ENCODE data around the gene MEI4. TPM values are rescaled to one million over a fixed set of nuclear protein-coding genes. Genes with fewer than 3 reads are reported as not detected.
A peak's percentile ranks its signal among the peaks of the same experiment; 100 is the strongest.

MEI4 gene
- total and polyA plus RNA-seq, 2 of the 13 experiments (the other 11 are each of a cell fraction or from before 2014, with no cell fraction given), result not detected

DNA sequence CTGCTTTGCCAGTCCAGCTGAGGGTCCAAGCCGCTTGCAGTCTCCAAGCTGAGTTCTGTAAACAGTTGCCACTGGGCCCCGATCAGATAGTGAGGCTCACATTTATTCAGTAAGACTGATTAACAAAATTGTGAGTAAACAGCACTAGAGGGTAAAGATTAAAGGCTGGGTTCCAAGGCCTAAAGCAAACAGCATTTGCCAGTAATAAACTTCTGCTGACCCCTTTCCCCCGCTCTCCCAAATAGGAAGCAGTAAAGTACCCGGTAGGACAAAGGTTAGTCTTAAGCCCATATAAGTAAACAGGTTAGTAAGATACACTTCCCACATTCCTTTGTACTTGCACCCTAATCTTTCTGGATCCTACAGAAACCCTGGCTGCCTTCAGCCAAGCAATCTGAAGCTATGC lies 181.8 kb downstream of the MEI4 start (continued):
- peak; percentile 79; the same call in 1 of the 2 replicates for TF ChIP-seq MED13 (CRISPR knock-in tag; IDR thresholded peaks at IDR 0.05)
- peak; percentile 24; the same call in 1 of the 2 replicates for TF ChIP-seq EHMT2 (IDR thresholded peaks at IDR 0.05; ENCODE audit: borderline replicate concordance, low read depth, low read length)
- no peak for TF ChIP-seq ZNF598 (CRISPR knock-in tag; IDR thresholded peaks at IDR 0.05; ENCODE audit: borderline replicate concordance)
- TF ChIP-seq MIXL1 (CRISPR knock-in tag; IDR thresholded peaks at IDR 0.05), result peak; percentile 97
- TF ChIP-seq SOX5 (CRISPR knock-in tag; IDR thresholded peaks at IDR 0.05; ENCODE audit: borderline replicate concordance), result peak; percentile 88
- 0 out of 2 replicates have a peak, but pooled peaks have one; percentile 12 for TF ChIP-seq ZNF652 (CRISPR knock-in tag; IDR thresholded peaks at IDR 0.05; ENCODE audit: borderline replicate concordance, low read depth)
- TF ChIP-seq, protein P1, sequence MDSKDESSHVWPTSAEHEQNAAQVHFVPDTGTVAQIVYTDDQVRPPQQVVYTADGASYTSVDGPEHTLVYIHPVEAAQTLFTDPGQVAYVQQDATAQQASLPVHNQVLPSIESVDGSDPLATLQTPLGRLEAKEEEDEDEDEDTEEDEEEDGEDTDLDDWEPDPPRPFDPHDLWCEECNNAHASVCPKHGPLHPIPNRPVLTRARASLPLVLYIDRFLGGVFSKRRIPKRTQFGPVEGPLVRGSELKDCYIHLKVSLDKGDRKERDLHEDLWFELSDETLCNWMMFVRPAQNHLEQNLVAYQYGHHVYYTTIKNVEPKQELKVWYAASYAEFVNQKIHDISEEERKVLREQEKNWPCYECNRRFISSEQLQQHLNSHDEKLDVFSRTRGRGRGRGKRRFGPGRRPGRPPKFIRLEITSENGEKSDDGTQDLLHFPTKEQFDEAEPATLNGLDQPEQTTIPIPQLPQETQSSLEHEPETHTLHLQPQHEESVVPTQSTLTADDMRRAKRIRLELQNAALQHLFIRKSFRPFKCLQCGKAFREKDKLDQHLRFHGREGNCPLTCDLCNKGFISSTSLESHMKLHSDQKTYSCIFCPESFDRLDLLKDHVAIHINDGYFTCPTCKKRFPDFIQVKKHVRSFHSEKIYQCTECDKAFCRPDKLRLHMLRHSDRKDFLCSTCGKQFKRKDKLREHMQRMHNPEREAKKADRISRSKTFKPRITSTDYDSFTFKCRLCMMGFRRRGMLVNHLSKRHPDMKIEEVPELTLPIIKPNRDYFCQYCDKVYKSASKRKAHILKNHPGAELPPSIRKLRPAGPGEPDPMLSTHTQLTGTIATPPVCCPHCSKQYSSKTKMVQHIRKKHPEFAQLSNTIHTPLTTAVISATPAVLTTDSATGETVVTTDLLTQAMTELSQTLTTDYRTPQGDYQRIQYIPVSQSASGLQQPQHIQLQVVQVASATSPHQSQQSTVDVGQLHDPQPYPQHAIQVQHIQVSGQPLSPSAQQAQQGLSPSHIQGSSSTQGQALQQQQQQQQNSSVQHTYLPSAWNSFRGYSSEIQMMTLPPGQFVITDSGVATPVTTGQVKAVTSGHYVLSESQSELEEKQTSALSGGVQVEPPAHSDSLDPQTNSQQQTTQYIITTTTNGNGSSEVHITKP (CRISPR knock-in tag; IDR thresholded peaks at IDR 0.05; ENCODE audit: low read depth), result no peak
- TF ChIP-seq GATAD2A (CRISPR knock-in tag; IDR thresholded peaks at IDR 0.05), result peak; percentile 97
- no peak for TF ChIP-seq KLF9 (CRISPR knock-in tag; IDR thresholded peaks at IDR 0.05; ENCODE audit: low read depth)
- peak; percentile 85 for TF ChIP-seq ZBED4 (CRISPR knock-in tag; IDR thresholded peaks at IDR 0.05; ENCODE audit: borderline replicate concordance)
- TF ChIP-seq POGZ (CRISPR knock-in tag; IDR thresholded peaks at IDR 0.05), result peak; percentile 85
- peak; percentile 63; the same call in 1 of the 2 replicates for TF ChIP-seq ZNF747 (CRISPR knock-in tag; IDR thresholded peaks at IDR 0.05; ENCODE audit: borderline replicate concordance)
- TF ChIP-seq RAD21 (CRISPR knock-in tag; IDR thresholded peaks at IDR 0.05), result 0 out of 2 replicates have a peak, but pooled peaks have one; percentile 23
- TF ChIP-seq ZMYM4 (CRISPR knock-in tag; IDR thresholded peaks at IDR 0.05), result peak; percentile 88; the same call in 1 of the 2 replicates
- TF ChIP-seq HMG20A (CRISPR knock-in tag; IDR thresholded peaks at IDR 0.05; ENCODE audit: borderline replicate concordance), result peak; percentile 88
- peak; percentile 95 for TF ChIP-seq MEF2D (CRISPR knock-in tag; IDR thresholded peaks at IDR 0.05)
- TF ChIP-seq TRIM22 (IDR thresholded peaks at IDR 0.05), result no peak
- TF ChIP-seq, protein P2, sequence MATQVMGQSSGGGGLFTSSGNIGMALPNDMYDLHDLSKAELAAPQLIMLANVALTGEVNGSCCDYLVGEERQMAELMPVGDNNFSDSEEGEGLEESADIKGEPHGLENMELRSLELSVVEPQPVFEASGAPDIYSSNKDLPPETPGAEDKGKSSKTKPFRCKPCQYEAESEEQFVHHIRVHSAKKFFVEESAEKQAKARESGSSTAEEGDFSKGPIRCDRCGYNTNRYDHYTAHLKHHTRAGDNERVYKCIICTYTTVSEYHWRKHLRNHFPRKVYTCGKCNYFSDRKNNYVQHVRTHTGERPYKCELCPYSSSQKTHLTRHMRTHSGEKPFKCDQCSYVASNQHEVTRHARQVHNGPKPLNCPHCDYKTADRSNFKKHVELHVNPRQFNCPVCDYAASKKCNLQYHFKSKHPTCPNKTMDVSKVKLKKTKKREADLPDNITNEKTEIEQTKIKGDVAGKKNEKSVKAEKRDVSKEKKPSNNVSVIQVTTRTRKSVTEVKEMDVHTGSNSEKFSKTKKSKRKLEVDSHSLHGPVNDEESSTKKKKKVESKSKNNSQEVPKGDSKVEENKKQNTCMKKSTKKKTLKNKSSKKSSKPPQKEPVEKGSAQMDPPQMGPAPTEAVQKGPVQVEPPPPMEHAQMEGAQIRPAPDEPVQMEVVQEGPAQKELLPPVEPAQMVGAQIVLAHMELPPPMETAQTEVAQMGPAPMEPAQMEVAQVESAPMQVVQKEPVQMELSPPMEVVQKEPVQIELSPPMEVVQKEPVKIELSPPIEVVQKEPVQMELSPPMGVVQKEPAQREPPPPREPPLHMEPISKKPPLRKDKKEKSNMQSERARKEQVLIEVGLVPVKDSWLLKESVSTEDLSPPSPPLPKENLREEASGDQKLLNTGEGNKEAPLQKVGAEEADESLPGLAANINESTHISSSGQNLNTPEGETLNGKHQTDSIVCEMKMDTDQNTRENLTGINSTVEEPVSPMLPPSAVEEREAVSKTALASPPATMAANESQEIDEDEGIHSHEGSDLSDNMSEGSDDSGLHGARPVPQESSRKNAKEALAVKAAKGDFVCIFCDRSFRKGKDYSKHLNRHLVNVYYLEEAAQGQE (IDR thresholded peaks at IDR 0.05; ENCODE audit: borderline replicate concordance in 1 of 2, low read depth in 1 of 2, low read length in 2 of 2), result peak in 1 of 2 experiments; percentile 49; a peak in 1 of 4 replicates
- 0 out of 2 replicates have a peak, but pooled peaks have one; percentile 19 for TF ChIP-seq TRIM24 (CRISPR knock-in tag; IDR thresholded peaks at IDR 0.05)

All from HepG2 (cell line).